IPS DF 19.7 (cell line): ENCODE data around the gene CASP7.
A peak's percentile ranks its signal among the peaks of the same experiment; 100 is the strongest.
"Not testable (repeated sequence)": the region's sequence is repeated elsewhere in the genome, so short reads cannot be mapped to it uniquely, and the experiment has no call there.

Experiments used
- DNase-seq: peaks from one replicate; pipeline ENCODE4 v3.0.0-alpha.2; 2013; ENCODE audit warnings: low read depth, low spot score

Gene CASP7

DNA sequence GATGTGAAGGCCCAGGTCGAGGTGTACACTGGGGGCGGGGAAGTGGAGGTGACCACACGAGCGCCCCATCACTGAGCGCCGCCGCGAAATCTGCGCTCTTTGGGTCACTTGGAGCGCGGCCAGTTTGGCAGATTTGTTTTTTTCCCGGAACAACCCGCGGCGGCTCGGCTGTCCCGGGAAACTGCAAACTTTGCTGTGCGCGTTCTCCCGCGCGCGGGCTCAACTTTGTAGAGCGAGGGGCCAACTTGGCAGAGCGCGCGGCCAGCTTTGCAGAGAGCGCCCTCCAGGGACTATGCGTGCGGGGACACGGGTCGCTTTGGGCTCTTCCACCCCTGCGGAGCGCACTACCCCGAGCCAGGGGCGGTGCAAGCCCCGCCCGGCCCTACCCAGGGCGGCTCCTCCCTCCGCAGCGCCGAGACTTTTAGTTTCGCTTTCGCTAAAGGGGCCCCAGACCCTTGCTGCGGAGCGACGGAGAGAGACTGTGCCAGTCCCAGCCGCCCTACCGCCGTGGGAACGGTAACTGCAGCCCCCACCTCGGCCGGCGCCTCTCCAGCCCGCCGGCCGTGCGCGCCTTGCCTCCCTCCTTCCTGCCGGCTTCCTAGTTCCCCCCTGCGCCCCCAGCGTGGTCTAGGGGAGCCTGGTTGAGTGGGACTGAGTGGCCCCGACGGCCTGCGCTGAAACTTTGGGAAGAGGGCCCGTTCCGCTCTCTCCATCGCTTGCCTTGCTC is at the start of gene CASP7:
Gene CASP7 (plus strand): TSS at position 450 of the 727 bp plus-strand sequence. CDS start 17,582 bp downstream, outside the sequence.
- DNase-seq = peak; percentile 52

DNA sequence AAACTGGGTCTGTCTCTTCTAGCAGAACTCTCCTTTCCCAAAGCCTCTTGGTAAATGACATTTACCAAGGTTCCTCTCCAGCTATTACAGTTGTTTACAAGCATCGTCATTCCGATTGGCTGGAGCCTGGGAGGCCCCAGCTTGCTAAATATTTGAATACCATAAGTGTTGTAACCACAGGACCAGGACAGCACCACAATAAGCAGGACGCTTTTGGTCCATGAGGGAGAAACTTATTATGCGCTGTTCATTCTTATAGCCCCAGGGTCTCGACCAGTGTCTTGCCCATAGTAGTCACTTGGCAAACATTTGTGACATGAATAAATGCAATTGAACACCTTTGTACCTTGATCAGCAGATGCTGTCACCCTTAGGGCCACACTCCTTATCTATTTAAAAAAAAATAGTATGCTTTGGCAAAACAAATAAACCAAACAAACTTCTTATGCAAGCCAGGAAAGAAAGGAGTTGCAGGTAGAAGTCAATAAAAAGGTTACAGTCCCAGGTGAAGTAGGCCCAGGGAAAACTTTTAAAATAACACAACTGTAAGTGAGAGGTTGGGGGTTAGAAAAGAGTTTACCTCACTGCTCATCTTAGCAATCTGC is 48.7 kb upstream of the CASP7 start:
- DNase-seq = no peak

DNA sequence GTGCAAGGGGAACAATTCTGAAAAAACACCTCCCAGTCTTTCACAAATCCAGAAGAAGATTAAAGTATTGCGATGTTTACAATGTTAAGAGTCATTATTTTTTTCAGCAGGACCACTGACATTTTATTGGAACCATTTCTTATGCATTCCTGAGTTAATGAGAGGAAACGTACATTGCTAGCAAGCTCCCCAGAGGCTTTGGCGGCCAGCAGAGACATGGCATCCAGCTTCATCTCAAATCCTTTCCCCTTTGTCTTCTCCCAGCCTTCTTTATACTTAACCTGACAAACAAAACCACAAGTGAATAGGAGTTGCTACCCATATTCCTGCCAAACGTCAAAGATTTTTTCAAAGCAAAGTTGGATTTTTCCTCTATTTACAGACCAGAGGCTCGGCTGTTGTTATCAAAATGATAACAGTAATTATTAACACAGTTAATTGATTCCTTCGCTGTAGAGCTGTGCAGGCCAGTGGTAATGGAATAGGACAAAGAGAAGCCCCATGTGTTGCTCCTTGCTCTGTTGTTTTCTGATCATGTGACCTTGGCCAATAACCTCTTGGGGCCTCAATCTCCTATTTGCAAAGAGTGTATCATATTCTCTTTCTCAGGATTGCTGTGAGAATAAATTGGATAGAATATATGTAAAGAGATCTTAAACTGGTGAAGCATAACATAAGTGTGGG is 47.9 kb upstream of the CASP7 start:
- no peak for DNase-seq

DNA sequence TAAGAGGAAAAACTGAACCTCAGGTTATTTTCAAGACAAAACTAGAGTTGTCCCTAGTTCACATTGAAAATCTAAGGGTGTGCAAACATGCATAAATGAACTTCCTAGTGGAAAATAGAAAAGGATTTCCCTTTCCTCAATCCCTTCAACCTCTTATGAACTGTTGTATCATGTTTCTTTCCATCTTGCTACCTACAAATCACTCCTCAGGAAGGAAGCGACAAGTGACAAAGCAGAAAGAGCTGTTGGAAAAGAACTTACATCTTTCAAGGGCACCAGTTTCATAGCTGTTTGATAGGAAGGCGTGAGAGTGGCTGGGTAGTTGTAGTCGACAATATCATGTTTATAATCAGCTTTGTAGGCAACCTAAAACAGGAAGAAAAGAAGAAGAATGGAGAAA is 39.7 kb upstream of the CASP7 start:
- no peak for DNase-seq

GRCh38 chr10:113641702-113642101 is 38.0 kb upstream of the CASP7 start:
- DNase-seq = no peak

- DNase-seq = no peak
Observed at GRCh38 chr10:113643183-113643582, 36.5 kb upstream of the CASP7 start.

DNA sequence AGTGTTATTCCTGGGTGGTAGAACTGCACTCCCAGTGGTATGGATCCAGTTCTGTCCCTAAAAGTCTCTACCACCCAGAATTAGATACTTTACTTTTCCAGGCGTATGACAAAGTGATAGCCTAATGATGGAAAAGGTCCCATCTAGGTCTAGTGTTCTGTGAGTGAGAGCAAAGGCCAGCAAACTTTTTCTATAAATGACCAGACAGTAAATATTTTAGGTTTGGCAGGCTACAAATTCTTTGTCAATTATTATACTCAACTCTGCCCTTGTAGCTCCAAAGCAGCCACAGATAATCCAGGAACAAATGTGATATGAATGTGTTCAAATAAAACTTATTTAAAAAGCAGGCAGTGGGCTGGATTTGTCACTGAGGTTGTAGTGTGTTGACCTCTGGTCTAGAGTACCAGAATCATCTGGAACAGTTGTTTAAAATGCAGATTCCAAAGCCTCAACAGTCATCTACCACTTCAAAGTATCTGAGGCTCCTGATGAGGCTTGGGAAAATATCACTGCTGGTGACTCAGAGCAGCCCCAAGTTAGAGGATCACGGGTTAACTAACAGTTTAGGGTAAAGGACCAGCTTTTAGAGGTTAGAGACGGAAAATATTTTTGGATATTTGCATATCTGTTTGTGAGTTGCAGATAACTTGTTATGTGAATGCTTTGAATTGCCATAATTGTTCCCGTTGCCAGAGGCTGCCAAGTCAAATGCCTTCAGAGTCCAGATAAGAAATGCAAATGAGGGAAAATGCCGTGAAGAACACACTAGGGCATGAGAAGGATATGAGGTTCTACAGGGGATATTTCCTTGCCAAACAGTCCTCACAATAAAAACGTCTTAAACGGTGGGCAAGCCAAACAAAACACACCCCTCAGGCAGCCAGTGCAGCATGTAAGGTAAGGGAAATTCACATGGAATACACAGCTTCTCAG is 35.3 kb upstream of the CASP7 start:
- DNase-seq = no peak

DNA sequence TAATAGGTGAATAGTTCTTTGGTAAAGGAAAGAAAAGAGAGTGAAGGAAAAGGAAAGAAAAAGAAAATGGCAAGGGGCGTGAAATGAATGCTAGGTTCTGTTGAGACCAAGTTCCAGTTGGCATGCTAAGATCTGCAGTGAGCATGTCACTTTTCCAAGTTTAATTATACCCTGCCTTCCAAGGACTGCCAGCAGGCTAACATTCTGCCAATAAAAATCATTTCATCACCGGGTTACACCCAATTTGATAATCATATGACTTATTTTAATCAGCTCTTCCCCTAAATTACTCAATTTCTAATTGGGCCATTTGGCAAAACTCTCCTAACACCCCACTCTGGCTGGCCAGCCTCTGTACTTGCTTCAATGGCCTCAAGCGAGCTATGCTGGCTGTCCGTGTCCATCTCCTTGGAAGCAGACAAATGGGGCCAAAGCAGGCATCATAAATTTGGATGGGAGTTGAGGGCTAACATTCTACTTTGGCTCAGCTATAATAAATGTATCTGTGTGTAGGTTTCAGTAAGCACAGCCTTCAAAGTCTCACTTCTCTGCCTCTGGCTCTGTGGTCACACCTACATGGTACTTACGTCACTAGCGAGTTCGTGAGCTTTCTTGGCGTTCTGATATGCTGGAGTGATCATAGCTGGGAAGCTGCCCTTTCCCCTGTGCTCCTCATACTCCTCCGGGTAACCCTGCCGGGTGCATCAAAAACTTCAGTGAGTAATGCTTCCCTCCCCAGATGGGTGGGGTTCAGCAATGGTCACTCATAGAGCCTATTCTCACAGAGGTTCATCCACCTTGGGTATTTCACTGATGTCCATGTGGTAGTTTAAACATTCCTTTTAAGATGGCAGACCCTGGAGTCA is 33.1 kb upstream of the CASP7 start:
- DNase-seq = no peak

GRCh38 chr10:113647812-113648211 is 31.9 kb upstream of the CASP7 start:
- DNase-seq = no peak

DNA sequence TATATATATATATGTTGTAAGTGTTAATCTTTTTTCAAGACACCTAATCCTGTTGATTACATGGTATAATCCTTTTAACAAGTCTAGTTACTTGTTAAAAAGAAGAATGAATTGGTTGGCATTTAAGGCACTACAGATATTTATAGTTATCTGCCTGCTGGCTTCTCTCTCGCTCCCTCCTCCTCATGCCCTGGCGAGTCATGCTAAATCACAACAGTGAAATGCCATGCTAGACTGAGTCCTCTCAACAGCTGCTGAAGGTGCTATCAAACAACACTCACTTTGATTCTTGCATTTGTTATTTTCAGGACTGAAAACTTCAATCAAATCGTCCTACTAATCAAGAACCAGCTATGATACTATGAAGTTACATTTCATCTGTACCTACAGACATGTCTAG is 31.2 kb upstream of the CASP7 start:
- DNase-seq = no peak

GRCh38 chr10:113650172-113650571 is 29.5 kb upstream of the CASP7 start:
- no peak for DNase-seq

- no peak for DNase-seq
Observed at GRCh38 chr10:113651021-113651420, 28.7 kb upstream of the CASP7 start.

DNA sequence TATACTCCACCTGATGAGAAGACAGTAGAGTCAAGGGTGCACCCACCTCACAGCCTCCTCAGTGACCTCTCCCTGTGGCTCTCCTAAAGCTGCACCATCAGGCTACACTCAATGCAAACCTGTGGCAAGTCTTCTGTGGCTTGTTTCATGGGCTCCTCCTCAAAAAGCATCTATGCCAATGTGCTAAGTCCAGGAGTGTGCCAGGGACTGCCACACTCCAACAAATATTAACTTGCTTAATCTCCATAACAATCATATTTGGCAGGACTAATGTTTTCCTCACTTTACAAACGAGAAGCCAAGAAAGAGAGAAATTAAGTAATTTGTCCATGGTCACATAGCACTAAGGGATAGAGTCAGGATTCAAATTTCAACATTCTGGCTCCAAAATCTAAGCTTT is 27.8 kb upstream of the CASP7 start:
- DNase-seq = no peak

DNA sequence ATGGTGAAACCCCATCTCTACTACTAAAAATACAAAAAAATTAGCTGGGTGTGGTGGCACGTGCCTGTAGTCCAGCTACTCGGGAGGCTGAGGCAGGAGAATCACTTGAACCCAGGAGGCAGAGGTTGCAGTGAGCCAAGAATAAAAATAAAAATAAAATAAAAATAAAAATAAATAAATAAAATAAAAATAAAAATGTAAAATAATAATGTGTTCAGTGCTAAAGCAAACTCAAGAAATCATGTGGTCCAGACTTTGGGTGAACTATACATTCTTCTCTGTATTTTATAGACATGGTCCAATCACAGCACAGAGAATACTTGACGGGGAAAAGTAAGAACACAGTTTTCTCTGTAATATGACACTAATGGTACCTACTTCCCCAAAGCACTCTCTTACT is 27.3 kb upstream of the CASP7 start:
- not testable (repeated sequence) for DNase-seq

DNA sequence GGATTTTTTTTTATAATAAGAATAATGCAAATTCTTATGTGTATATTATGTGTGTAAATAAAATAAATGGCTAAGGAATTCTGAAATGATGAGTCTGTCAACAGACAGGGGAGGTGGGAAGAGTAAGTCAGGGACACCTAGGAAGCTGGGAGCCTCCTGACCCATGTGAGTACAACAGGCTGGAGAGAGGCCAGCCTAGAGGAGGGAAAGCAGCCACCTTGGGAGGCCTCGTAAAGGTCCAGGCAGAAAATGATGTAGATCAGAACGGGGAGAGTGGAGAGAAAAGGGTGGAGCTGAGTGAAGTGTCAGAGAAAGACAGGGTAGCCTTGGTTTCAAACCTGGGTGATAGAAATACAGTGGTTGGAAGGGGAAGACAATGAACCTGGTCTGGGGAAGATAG is 22.8 kb upstream of the CASP7 start:
- DNase-seq = no peak

DNA sequence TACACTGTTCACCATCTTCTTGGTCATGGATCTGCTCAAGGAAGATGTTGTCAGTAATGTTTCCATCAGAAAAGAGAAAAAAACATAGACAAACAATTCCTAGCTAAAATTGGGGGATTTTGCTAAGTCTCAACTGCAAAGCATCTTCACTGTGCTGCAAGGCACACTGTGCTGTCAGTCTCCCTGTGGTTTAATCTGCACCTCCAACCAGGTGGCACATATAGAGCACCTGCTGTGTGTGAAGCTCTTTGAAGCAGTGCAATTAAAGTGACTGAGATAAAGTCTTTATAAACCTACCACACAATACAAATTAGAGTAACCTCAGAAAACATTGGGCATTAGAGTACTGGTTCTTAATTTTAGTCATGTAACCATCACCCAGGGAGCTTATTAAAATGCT is 22.2 kb upstream of the CASP7 start:
- DNase-seq = no peak

DNA sequence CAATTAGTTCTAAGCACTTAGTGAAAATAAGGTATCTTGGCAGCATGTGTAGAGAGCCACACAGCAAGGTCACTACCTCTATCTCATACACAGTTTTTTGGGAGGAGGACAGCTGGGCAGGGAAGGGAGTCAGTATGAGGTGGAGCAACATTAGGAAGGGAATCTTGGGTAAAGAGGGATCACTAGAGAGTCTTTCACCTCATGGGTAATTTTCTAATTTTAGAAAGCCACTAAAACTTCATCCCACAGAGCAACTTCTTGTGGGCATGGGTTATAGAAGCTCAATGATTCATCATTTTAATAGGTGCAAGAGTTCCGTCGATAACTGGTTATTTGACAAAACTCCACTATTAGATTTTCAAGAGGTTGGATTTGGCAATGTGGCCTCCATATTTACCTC is 18.4 kb upstream of the CASP7 start:
- no peak for DNase-seq

DNA sequence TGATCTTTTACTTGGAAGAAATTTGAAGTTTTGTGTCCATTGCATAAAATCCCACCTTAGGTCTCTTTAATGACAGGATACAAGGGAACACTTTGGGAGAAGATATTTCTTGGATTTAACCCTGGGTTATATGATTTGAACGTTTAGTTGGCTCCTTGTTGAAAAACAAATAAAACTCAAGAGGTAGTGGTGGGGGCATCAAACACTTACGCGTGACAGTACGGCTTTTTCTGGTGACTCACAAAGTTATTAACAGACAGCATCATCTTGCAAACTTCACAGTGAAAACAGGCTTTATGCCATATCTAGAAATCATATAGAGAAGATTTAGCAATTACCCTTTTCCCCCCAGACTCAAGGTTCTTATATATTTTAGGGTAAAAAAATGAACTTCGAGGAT is 16.6 kb upstream of the CASP7 start:
- DNase-seq = no peak

- DNase-seq = no peak
Observed at GRCh38 chr10:113663908-113664307, 15.8 kb upstream of the CASP7 start, which contains the start of gene NRAP. Gene NRAP (minus strand): TSS chr10:113664041. CDS start chr10:113663882, 159 bp downstream.

- no peak for DNase-seq
Observed at GRCh38 chr10:113665352-113665751, 14.4 kb upstream of the CASP7 start.
